Effector memory CD4-positive, alpha-beta T cell (primary cell): ENCODE data around the gene PDS5B.

Experiments used
- DNase-seq, 3 donors: peaks; one replicate each; pipeline ENCODE4 v3.0.0-alpha.2; 2020
- H3K27ac ChIP-seq: 2 replicates; pipeline ENCODE4 v1.7.0; 2013; ENCODE audit warnings: mild to moderate bottlenecking, low read length, moderate library complexity; ENCODE audit not compliant: insufficient read depth, poor library complexity, severe bottlenecking
- H3K27me3 ChIP-seq: replicated peaks from 2 replicates; pipeline ENCODE4 v1.7.0; 2013; ENCODE audit warnings: mild to moderate bottlenecking, low read length; ENCODE audit not compliant: insufficient read depth, control insufficient read depth, poor library complexity, severe bottlenecking
- H3K36me3 ChIP-seq: 2 replicates; pipeline ENCODE4 v1.7.0; 2013; ENCODE audit warnings: mild to moderate bottlenecking, low read length, moderate library complexity; ENCODE audit not compliant: control insufficient read depth, insufficient read depth
- H3K4me1 ChIP-seq: 2 replicates; pipeline ENCODE4 v1.7.0; 2013; ENCODE audit warnings: low read length, mild to moderate bottlenecking; ENCODE audit not compliant: control insufficient read depth, insufficient read depth, poor library complexity, severe bottlenecking
- H3K4me3 ChIP-seq: 2 replicates; pipeline ENCODE4 v1.7.0; 2013; ENCODE audit warnings: low read length, low read depth, mild to moderate bottlenecking; ENCODE audit not compliant: insufficient read depth, poor library complexity, severe bottlenecking
- H3K9me3 ChIP-seq: 2 replicates; pipeline ENCODE4 v1.7.0; 2013; ENCODE audit warnings: mild to moderate bottlenecking, low read length, moderate library complexity; ENCODE audit not compliant: control insufficient read depth

The PDS5B gene

GRCh38 chr13:32588736-32589135 lies 2.5 kb downstream of the PDS5B start:
- H3K27me3 ChIP-seq = no peaks in the 10 kb centered on the region
- no peak overlapping the region for H3K27ac ChIP-seq
- DNase-seq = no peak
- no peaks in the 10 kb centered on the region for H3K36me3 ChIP-seq
- H3K4me1 ChIP-seq = peaks cover 11% of the 10 kb centered on the region
- no peaks in the 10 kb centered on the region for H3K9me3 ChIP-seq
- no peak overlapping the region for H3K4me3 ChIP-seq

GRCh38 chr13:32589471-32589870 lies 3.2 kb downstream of the PDS5B start:
- no peak overlapping the region for H3K4me3 ChIP-seq
- H3K4me1 ChIP-seq = peaks cover 11% of the 10 kb centered on the region
- no peaks in the 10 kb centered on the region for H3K36me3 ChIP-seq
- H3K9me3 ChIP-seq = no peaks in the 10 kb centered on the region
- no peak for DNase-seq
- H3K27me3 ChIP-seq = no peaks in the 10 kb centered on the region
- H3K27ac ChIP-seq = no peak overlapping the region

GRCh38 chr13:32590266-32590665 lies 4.0 kb downstream of the PDS5B start:
- Histone ChIP-seq H3K4me1 (peaks cover 11% of the 10 kb centered on the region), H3K36me3 (no peaks in the 10 kb centered on the region), H3K27ac (no peak overlapping the region), H3K27me3 (no peaks in the 10 kb centered on the region), H3K9me3 (no peaks in the 10 kb centered on the region), H3K4me3 (no peak overlapping the region)
- DNase-seq = no peak

- Histone ChIP-seq H3K36me3 (no peaks in the 10 kb centered on the region), H3K4me3 (no peak overlapping the region), H3K27me3 (no peaks in the 10 kb centered on the region), H3K27ac (no peak overlapping the region), H3K9me3 (no peaks in the 10 kb centered on the region), H3K4me1 (peaks cover 6% of the 10 kb centered on the region)
- no peak for DNase-seq
These were observed 5.8 kb downstream of the PDS5B start for GRCh38 chr13:32592082-32592481.

GRCh38 chr13:32594157-32594738 lies 8.0 kb downstream of the PDS5B start:
- Histone ChIP-seq H3K27ac (no peak overlapping the region), H3K4me1 (no peaks in the 10 kb centered on the region), H3K4me3 (no peak overlapping the region), H3K27me3 (no peaks in the 10 kb centered on the region), H3K9me3 (no peaks in the 10 kb centered on the region), H3K36me3 (no peaks in the 10 kb centered on the region)
- no peak for DNase-seq

GRCh38 chr13:32595306-32595705 lies 9.1 kb downstream of the PDS5B start:
- Histone ChIP-seq H3K27ac (no peak overlapping the region), H3K4me3 (no peak overlapping the region), H3K9me3 (no peaks in the 10 kb centered on the region), H3K36me3 (no peaks in the 10 kb centered on the region), H3K27me3 (no peaks in the 10 kb centered on the region), H3K4me1 (no peaks in the 10 kb centered on the region)
- DNase-seq = no peak

- Histone ChIP-seq H3K36me3 (no peaks in the 10 kb centered on the region), H3K27me3 (no peaks in the 10 kb centered on the region), H3K27ac (no peak overlapping the region), H3K9me3 (no peaks in the 10 kb centered on the region), H3K4me1 (no peaks in the 10 kb centered on the region), H3K4me3 (no peak overlapping the region)
- DNase-seq = no peak
These were observed 14.6 kb downstream of the PDS5B start for GRCh38 chr13:32600890-32601289.

- Histone ChIP-seq H3K4me1 (no peaks in the 10 kb centered on the region), H3K27ac (no peak overlapping the region), H3K36me3 (no peaks in the 10 kb centered on the region), H3K9me3 (no peaks in the 10 kb centered on the region), H3K4me3 (no peak overlapping the region), H3K27me3 (no peaks in the 10 kb centered on the region)
- no peak for DNase-seq
These were observed 23.2 kb downstream of the PDS5B start for GRCh38 chr13:32609428-32609827.

- H3K4me3 ChIP-seq = no peak overlapping the region
- H3K27ac ChIP-seq = no peak overlapping the region
- no peaks in the 10 kb centered on the region for H3K4me1 ChIP-seq
- H3K36me3 ChIP-seq = no peaks in the 10 kb centered on the region
- no peaks in the 10 kb centered on the region for H3K27me3 ChIP-seq
- no peak for DNase-seq
- H3K9me3 ChIP-seq = no peaks in the 10 kb centered on the region
These were observed 24.3 kb downstream of the PDS5B start for GRCh38 chr13:32610538-32610937.

GRCh38 chr13:32610977-32611376 lies 24.7 kb downstream of the PDS5B start:
- Histone ChIP-seq H3K4me1 (no peaks in the 10 kb centered on the region), H3K27me3 (no peaks in the 10 kb centered on the region), H3K4me3 (no peak overlapping the region), H3K36me3 (no peaks in the 10 kb centered on the region), H3K9me3 (no peaks in the 10 kb centered on the region), H3K27ac (no peak overlapping the region)
- no peak for DNase-seq
